NCI-H1417 treated with DMSO at 0.1 percent for 48 hours (cell line): ENCODE data around the gene RNF217.

ENCODE experiments used
- DNase-seq: peaks from one replicate; lab custom pipeline; 2025; lab: John Stamatoyannopoulos, UW

Gene RNF217

GRCh38 chr6:124987999-124988591, 25.9 kb downstream of the RNF217 start:
- no peak for DNase-seq

- DNase-seq = no peak
These were observed 27.1 kb downstream of the RNF217 start for GRCh38 chr6:124989136-124989983.

GRCh38 chr6:124990988-124991387, 28.8 kb downstream of the RNF217 start:
- no peak for DNase-seq

- DNase-seq = no peak
These were observed 29.6 kb downstream of the RNF217 start for GRCh38 chr6:124991764-124992295.

DNA sequence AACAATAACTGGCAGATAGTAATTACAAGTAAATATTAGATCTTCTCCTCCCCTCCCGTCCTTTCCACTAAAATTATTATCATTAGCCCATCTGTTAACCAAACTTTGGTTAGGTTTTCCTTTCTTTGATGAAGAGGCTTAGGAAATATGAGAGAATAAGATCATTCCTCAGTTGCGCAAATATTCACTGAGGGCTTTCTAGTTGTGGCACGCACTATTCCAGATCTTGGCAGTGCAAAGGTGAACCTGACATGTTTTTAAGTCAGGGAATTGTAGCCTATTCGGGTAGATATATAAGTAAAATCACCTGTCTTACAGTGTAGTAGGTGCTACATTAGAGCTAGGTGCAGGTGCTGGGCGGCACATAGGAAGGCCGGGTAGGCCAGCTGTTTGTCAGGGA, 31.1 kb downstream of the RNF217 start:
- DNase-seq = no peak

DNA sequence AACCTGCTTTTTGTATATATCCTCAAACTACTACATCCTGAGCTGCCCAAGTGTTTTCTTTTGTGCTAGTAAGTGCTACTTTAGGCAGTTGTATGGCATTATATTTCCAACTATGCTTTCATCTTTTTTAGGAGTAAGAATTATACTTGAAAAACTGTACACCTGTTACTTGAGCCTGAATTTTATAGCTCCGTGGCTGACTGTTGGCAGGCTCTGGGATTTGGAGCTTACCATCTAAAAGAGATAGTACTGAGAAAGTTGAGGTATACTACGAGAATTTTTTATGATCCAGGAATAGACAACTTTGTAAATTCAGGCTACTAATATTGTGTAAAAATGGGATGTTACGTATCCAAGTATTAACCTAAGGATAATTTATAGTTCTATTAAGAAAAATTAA, 32.4 kb downstream of the RNF217 start:
- DNase-seq = no peak

- no peak for DNase-seq
These were observed 32.9 kb downstream of the RNF217 start for GRCh38 chr6:124995131-124995530.

- DNase-seq = no peak
These were observed 33.5 kb downstream of the RNF217 start for GRCh38 chr6:124995645-124996325.

- no peak for DNase-seq
These were observed 34.2 kb downstream of the RNF217 start for GRCh38 chr6:124996411-124996810.

DNA sequence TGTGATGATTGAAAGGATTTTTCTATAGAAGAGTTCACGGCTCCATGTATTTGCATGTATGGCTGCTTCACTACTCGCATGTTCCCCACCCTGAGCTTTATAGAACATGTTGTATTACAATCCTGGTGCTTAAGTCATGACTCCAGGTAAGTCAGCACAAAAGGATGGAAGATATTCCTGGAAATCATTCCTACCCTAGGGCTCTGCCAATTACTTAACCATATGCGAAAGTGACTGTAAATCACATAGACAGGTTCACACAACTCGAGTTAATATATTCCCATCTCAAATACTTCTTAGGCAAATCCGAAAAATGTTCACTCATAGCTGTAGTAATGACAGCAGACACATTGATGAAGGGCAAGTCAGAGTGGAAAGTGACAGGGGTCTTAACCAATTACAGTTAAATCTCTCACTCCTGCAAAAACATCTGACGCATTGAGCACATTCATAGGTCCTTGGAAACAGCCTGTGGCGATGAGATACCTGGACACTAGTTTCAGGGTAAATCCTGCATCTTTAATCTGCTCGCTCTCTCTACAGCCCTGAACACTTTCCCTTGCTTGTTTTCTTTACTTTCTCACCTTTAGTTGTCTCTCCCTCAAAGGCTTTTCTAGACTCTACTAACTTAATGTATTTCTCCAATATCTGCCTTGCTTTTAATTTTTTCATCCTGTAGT, 35.1 kb downstream of the RNF217 start:
- DNase-seq = no peak

DNA sequence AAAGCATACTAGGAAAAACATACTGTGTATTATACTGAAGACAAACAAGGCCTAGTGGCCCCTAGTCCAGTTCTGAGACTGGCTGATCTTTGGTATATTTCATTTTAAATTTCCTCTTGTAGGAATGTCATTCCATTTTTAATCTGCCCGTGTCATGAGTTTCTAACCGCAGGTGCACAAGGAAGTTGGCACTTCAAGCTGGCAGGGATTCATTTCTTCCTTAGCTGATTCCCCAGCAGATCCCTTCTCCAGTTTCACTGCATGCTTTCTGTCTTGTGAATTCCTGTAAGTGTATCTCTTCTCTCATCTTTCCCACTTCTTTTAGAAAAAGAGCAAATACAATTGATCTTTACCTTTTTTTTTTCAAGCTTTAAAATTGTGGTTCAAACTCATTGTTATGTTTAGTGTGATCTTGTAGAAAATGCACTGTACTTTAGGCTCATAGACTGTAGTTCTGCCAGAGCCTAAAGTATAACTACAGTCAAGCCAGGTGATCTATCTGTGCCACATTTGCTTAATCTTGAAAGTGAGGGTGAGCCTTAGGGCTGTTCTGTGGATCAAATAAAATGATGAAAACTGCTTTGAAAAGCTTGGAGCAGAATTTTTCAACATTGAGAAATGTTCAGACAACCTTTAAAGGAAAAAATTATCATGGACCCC, 37.0 kb downstream of the RNF217 start:
- no peak for DNase-seq

GRCh38 chr6:125001684-125002405, 39.6 kb downstream of the RNF217 start:
- no peak for DNase-seq

- no peak for DNase-seq
These were observed 40.1 kb downstream of the RNF217 start for GRCh38 chr6:125002406-125002741.

DNA sequence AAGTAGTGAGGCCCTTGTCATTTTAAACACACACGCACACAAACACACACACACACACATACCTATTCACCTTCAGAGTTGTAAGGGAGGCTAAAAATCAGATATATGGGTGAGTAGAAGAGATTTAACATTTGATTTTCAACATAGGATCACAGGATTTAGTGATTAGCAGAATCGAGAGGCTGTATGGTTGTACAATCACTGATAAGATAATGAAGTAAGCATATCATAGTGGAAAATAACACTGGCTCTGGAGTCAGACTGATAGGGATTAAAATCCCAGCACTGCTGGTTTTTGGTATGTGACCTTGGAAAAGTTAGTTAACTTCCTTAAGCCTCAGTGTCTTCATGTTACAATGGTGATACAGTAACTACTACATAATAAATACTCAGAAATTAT, 40.8 kb downstream of the RNF217 start:
- DNase-seq = no peak

- no peak for DNase-seq
These were observed 42.0 kb downstream of the RNF217 start for GRCh38 chr6:125004198-125004597.

- DNase-seq = no peak
These were observed 42.8 kb downstream of the RNF217 start for GRCh38 chr6:125004797-125005595.

- DNase-seq = no peak
These were observed 46.0 kb downstream of the RNF217 start for GRCh38 chr6:125008261-125008703.

DNA sequence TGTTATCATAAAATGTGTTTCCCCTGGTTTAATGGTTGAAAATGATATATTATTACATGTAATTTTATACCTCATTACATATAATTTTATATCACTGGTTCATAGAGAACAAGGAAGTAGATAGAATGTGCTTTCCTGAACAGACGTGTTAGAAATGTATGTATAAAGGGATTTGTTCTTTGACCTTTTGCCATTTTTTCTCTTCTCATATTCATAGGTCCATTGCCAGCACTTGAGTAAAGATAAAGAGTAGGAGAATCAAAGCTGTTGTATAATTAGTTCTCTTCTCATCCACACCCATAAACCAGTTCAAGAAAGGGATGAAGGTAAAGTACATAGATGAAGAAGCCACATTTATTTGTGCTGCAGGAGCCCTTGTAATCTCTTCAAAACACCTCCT, 46.7 kb downstream of the RNF217 start:
- DNase-seq = no peak

DNA sequence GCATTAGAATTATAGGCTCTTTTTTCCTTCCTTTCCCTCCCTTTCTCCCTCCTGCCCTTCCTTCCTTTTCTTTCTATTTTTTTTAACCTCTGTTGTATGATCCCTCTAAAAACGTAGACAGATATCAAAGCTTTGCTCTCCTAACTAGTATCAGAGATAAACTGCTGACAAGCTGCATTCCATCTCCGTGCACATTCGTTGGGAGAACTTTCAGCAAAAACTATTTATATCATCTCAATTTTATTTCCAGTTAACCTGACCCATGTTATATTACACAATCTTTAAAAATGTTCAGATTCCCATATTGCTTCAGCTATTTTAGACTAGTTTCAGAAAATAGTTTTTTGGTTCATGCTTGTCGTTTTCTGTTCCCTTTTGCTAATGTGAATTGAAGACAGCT, 47.3 kb downstream of the RNF217 start:
- DNase-seq = no peak

DNA sequence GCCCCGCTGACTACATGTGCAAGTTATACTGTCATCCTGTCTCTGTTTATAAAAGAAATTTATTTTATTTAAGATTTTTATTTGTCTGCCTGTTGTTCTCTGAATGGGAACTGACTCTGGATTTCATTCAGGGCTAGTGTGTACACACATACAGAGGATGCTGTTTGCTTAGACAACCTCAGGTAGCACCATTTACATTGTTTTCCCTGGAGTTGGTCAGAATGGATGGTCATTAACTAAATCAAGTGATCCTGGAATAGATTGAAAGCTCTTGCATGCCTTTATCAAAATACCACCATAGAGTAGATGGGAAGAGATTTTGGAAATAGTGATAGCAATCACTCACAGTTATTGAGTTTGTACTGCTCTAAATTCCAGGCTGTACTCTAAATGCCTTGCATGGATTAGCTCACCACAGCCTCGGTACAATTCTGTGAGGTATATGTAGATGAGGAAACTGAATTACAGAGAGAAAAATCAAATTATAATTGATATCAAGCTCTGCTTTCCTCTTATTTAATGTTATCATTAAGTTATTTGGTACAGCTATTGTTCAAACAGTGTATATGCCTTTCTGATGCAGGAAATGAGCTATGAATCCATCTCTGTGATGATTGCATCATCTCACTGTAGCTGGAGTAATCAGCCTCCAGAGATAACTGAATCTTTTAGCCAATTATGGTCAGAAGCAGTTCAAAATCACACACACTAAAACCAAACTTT, 51.9 kb downstream of the RNF217 start:
- peak; percentile 26 for DNase-seq
